H9 (cell line): ENCODE results near the gene ZNF467. TPM values are rescaled to one million over a fixed set of nuclear protein-coding genes. Genes with fewer than 3 reads are reported as not detected.

Experiments used
- DNase-seq: peaks from one replicate; pipeline ENCODE4 v3.0.0-alpha.2; 2017
- H2AFZ ChIP-seq: one replicate; pipeline ENCODE4 v1.6.1; 2013; ENCODE audit warnings: mild to moderate bottlenecking, low read length, control low read depth, moderate library complexity
- H2AK5ac ChIP-seq: 2 replicates; pipeline ENCODE4 v1.6.1; 2013; ENCODE audit warnings: low read length, control low read depth, mixed read lengths; ENCODE audit not compliant: insufficient read length
- H2BK120ac ChIP-seq: one replicate; pipeline ENCODE4 v1.6.1; 2013; ENCODE audit warnings: low read depth, mild to moderate bottlenecking, low read length, control low read depth, inconsistent platforms; ENCODE audit not compliant: poor library complexity, severe bottlenecking
- H2BK12ac ChIP-seq: 2 replicates; pipeline ENCODE4 v1.6.1; 2013; ENCODE audit warnings: low read length, control low read depth, mixed read lengths, low read depth; ENCODE audit not compliant: insufficient read length
- H2BK15ac ChIP-seq: 2 replicates; pipeline ENCODE4 v1.6.1; 2013; ENCODE audit warnings: low read depth, low read length, control low read depth
- H2BK20ac ChIP-seq: one replicate; pipeline ENCODE4 v1.6.1; 2013; ENCODE audit warnings: low read depth, mild to moderate bottlenecking, low read length, control low read depth, inconsistent platforms; ENCODE audit not compliant: poor library complexity, severe bottlenecking
- H2BK5ac ChIP-seq: 2 replicates; pipeline ENCODE4 v1.6.1; 2013; ENCODE audit warnings: low read length, control low read depth, mixed read lengths; ENCODE audit not compliant: insufficient read length
- H3K14ac ChIP-seq: 2 replicates; pipeline ENCODE4 v1.6.1; 2013; ENCODE audit warnings: low read length, control low read depth; ENCODE audit not compliant: insufficient read depth
- H3K18ac ChIP-seq: 2 replicates; pipeline ENCODE4 v1.6.1; 2013; ENCODE audit warnings: low read depth, mild to moderate bottlenecking, mixed read lengths, low read length, control low read depth; ENCODE audit not compliant: insufficient read length
- H3K23ac ChIP-seq: 2 replicates; pipeline ENCODE4 v1.6.1; 2013; ENCODE audit warnings: low read length, control low read depth, mixed read lengths, low read depth; ENCODE audit not compliant: insufficient read length
- H3K23me2 ChIP-seq: 2 replicates; pipeline ENCODE4 v1.6.1; 2013; ENCODE audit warnings: low read depth, mild to moderate bottlenecking, mixed read lengths, low read length, control low read depth; ENCODE audit not compliant: insufficient read length, poor library complexity, severe bottlenecking
- H3K27ac ChIP-seq: 2 replicates; pipeline ENCODE4 v1.5.1; 2013; ENCODE audit warnings: low read length, control low read depth, mixed read lengths, low read depth; ENCODE audit not compliant: insufficient read length
- H3K27me3 ChIP-seq: 2 replicates; pipeline ENCODE4 v1.6.1; 2013; ENCODE audit warnings: low read length, control low read depth, inconsistent platforms; ENCODE audit not compliant: insufficient read depth
- H3K4ac ChIP-seq: 2 replicates; pipeline ENCODE4 v1.6.1; 2013; ENCODE audit warnings: low read depth, mild to moderate bottlenecking, control low read depth, inconsistent platforms, low read length, moderate library complexity
- H3K4me1 ChIP-seq: 2 replicates; pipeline ENCODE4 v1.6.1; 2013; ENCODE audit warnings: low read length, control low read depth, inconsistent platforms; ENCODE audit not compliant: insufficient read depth
- H3K4me2 ChIP-seq: 2 replicates; pipeline ENCODE4 v1.6.1; 2013; ENCODE audit warnings: low read length, control low read depth, mixed read lengths; ENCODE audit not compliant: insufficient read length, insufficient read depth
- H3K56ac ChIP-seq: 2 replicates; pipeline ENCODE4 v1.6.1; 2013; ENCODE audit warnings: low read depth, mild to moderate bottlenecking, mixed read lengths, low read length, control low read depth; ENCODE audit not compliant: insufficient read length
- H3K79me1 ChIP-seq: 2 replicates; pipeline ENCODE4 v1.6.1; 2013; ENCODE audit warnings: low read depth, mild to moderate bottlenecking, moderate library complexity, low read length, control low read depth, inconsistent platforms; ENCODE audit not compliant: insufficient read depth, poor library complexity, severe bottlenecking
- H3K79me2 ChIP-seq: 2 replicates; pipeline ENCODE4 v1.6.1; 2013; ENCODE audit warnings: low read length, control low read depth, inconsistent platforms; ENCODE audit not compliant: insufficient read depth
- H3K9ac ChIP-seq: 2 replicates; pipeline ENCODE4 v1.6.1; 2013; ENCODE audit warnings: low read length, control low read depth, mixed read lengths; ENCODE audit not compliant: insufficient read length; ENCODE audit errors: extremely low read depth
- H3K9me3 ChIP-seq: one replicate; pipeline ENCODE4 v1.6.1; 2013; ENCODE audit warnings: low read depth, low read length, inconsistent platforms; ENCODE audit not compliant: control insufficient read depth
- H3T11ph ChIP-seq: one replicate; pipeline ENCODE4 v1.6.1; 2013; ENCODE audit warnings: mild to moderate bottlenecking, low read length, control low read depth, inconsistent platforms
- H4K20me1 ChIP-seq: one replicate; pipeline ENCODE4 v1.6.1; 2013; ENCODE audit not compliant: control insufficient read depth, insufficient read length, insufficient read depth
- H4K5ac ChIP-seq: 2 replicates; pipeline ENCODE4 v1.6.1; 2013; ENCODE audit warnings: low read depth, mild to moderate bottlenecking, mixed read lengths, low read length, control low read depth; ENCODE audit not compliant: insufficient read length
- H4K8ac ChIP-seq: replicated peaks from 2 replicates; pipeline ENCODE4 v1.6.1; 2013; ENCODE audit warnings: low read length, control low read depth, mixed read lengths, low read depth; ENCODE audit not compliant: insufficient read length
- H4K91ac ChIP-seq: 2 replicates; pipeline ENCODE4 v1.6.1; 2013; ENCODE audit warnings: low read depth, mild to moderate bottlenecking, moderate library complexity, mixed read lengths, low read length, control low read depth; ENCODE audit not compliant: insufficient read length
- H3K27ac Mint-ChIP-seq, 3 experiments: 2 replicates in 2 of 3; 3 replicates in 1 of 3; pipeline ENCODE4 v1.8.0; 2020 to 2021; ENCODE audit warnings: mixed read lengths in 3 of 3, mild to moderate bottlenecking in 1 of 3, moderate library complexity in 1 of 3
- H3K27me3 Mint-ChIP-seq: 2 replicates; pipeline ENCODE4 v1.8.0; 2021; ENCODE audit warnings: low read depth, mild to moderate bottlenecking, moderate library complexity, mixed read lengths
- H3K36me3 Mint-ChIP-seq, 3 experiments: 2 replicates in 2 of 3; 3 replicates in 1 of 3; pipeline ENCODE4 v1.8.0; 2020 to 2021; ENCODE audit warnings: low read depth in 3 of 3, mixed read lengths in 3 of 3; ENCODE audit not compliant: insufficient read depth in 1 of 3
- H3K4me1 Mint-ChIP-seq, 2 experiments: 2 replicates each; pipeline ENCODE4 v1.8.0; 2020; ENCODE audit warnings: mixed read lengths in 2 of 2
- H3K4me3 Mint-ChIP-seq, 2 experiments: 2 replicates in 1 of 2; 3 replicates in 1 of 2; pipeline ENCODE4 v1.8.0; 2020 to 2021; ENCODE audit warnings: mild to moderate bottlenecking in 2 of 2, mixed read lengths in 2 of 2, moderate library complexity in 1 of 2
- H3K9me3 Mint-ChIP-seq, 2 experiments: 2 replicates in 1 of 2; 3 replicates in 1 of 2; pipeline ENCODE4 v1.8.0; 2020; ENCODE audit warnings: mild to moderate bottlenecking in 2 of 2, mixed read lengths in 2 of 2, moderate library complexity in 1 of 2
- CTCF ChIP-seq: fragments of 200-600 bp; sonication (generic); conservative IDR thresholded peaks from 3 replicates; pipeline ENCODE4 v1.8.0; 2021; ENCODE audit warnings: antibody characterized with exemption, mild to moderate bottlenecking
- WGBS: extraction: QIAGEN DNeasy Blood & Tissue Kit; methylation state at CpG from one replicate; pipeline ENCODE4 v1.1.7; 2013; ENCODE audit warnings: missing lambda C conversion rate, low lambda C conversion rate, mixed read lengths; ENCODE audit not compliant: insufficient read length; ENCODE audit errors: extremely low coverage; 5-methylcytosine and 5-hydroxymethylcytosine counted together
- total RNA-seq: library from RNA; stranded (reverse); gene quantifications from 2 replicates; pipeline ENCODE4 v1.2.1, GENCODE V29; 2021

Gene ZNF467
- total RNA-seq, 1 experiment from 2014 or later: 0.31 TPM

- Histone ChIP-seq H3K9me3 (no peaks in the 10 kb centered on the region), H3K4me1 (no peaks in the 10 kb centered on the region), H4K5ac (no peak overlapping the region), H3K23me2 (no peaks in the 10 kb centered on the region), H3K14ac (no peak overlapping the region), H3K79me1 (no peaks in the 10 kb centered on the region), H2BK15ac (no peak overlapping the region), H3K79me2 (no peaks in the 10 kb centered on the region), H2BK5ac (no peak overlapping the region), H3K27me3 (no peaks in the 10 kb centered on the region; the same call in 1 of the 2 replicates), H4K8ac (no peak overlapping the region), H2AK5ac (no peak overlapping the region), H2BK120ac (no peak overlapping the region), H3K27ac (no peak overlapping the region), H2BK12ac (no peak overlapping the region), H3K18ac (no peak overlapping the region), H3K56ac (no peak overlapping the region), H3K23ac (no peak overlapping the region), H3K4ac (no peak overlapping the region), H2BK20ac (no peak overlapping the region), H2AFZ (no peak overlapping the region), H3T11ph (no peak overlapping the region), H4K20me1 (peaks cover 4% of the 10 kb centered on the region), H3K4me2 (no peak overlapping the region), H3K9ac (no peak overlapping the region), H4K91ac (no peak overlapping the region)
- H3K36me3 Mint-ChIP-seq: no peaks in the 10 kb centered on the region
- H3K4me3 Mint-ChIP-seq: no peak overlapping the region
- no peak for DNase-seq
- H3K4me1 Mint-ChIP-seq: peaks cover 2 to 29% of the 10 kb centered on the region in 2 experiments; a peak in 3 of 4 replicates
- TF ChIP-seq CTCF: no peak
- H3K9me3 Mint-ChIP-seq: no peaks in the 10 kb centered on the region; a peak in 1 of 5 replicates
- no peak overlapping the region for H3K27ac Mint-ChIP-seq
- peaks cover 66% of the 10 kb centered on the region for H3K27me3 Mint-ChIP-seq
- no CpG with 5 or more reads among the region's 9 CpGs for WGBS
Measured at GRCh38 chr7:149785983-149786382, 12.6 kb upstream of the ZNF467 start.
